ENCODE measurements around the gene SSR4. TPM values are rescaled to one million over a fixed set of nuclear protein-coding genes. Genes with fewer than 3 reads are reported as not detected.

The SSR4 gene
- total and polyA plus RNA-seq, 12 donors: 94.1 to 551 (median 147) TPM

- ATAC-seq (no peak), DNase-seq (no peak)
- Histone ChIP-seq H3K4me1 (no peaks in the 10 kb centered on the region), H3K27ac (no peak overlapping the region), H3K4me3 (no peak overlapping the region), H3K9me3 (no peaks in the 10 kb centered on the region), H3K36me3 (no peaks in the 10 kb centered on the region), H3K27me3 (peaks cover 0 to 43% (median 0%) of the 10 kb centered on the region in 7 donors)
- no peak for TF ChIP-seq CTCF (IDR thresholded peaks at IDR 0.05)
- WGBS, 2 donors: 81 to 82% methylated on average over 10 to 12 of the region's 12 CpGs
- intact Hi-C loops (cut with DNase I): no loop called here
These were observed 44.2 kb upstream of the SSR4 start for GRCh38 chrX:153750127-153750774.

- Histone ChIP-seq H3K4me1 (no peaks in the 10 kb centered on the region), H3K9me3 (peaks cover 0 to 10% (median 0%) of the 10 kb centered on the region in 11 donors), H3K27me3 (peaks cover 0 to 17% (median 0%) of the 10 kb centered on the region in 7 donors), H3K4me3 (no peak overlapping the region), H3K27ac (no peak overlapping the region), H3K36me3 (no peaks in the 10 kb centered on the region)
- DNase-seq (no peak), ATAC-seq (no peak)
- 77 to 87% methylated on average over 1 of the region's 1 CpG for WGBS, 2 donors
- intact Hi-C loops (cut with DNase I): no loop called here
- peak in 1 of 9 donors; percentile 25 for TF ChIP-seq CTCF (IDR thresholded peaks at IDR 0.05)
These were observed 39.3 kb upstream of the SSR4 start for GRCh38 chrX:153755136-153755535.

- DNase-seq (no peak), ATAC-seq (no peak)
- intact Hi-C loops (cut with DNase I): loop anchor here in 5 of 10 donors (5.0 to 10.0 kb wide), 3 partner anchors 185 to 193 kb away; no protein-coding TSS in a partner anchor
- H3K4me1 ChIP-seq: peaks cover 3 to 23% (median 15%) of the 10 kb centered on the region in 9 donors
- 79 to 81% methylated on average over 14 to 15 of the region's 15 CpGs for WGBS, 2 donors
- H3K9me3 ChIP-seq: no peaks in the 10 kb centered on the region
- peaks cover 0 to 11% (median 0%) of the 10 kb centered on the region in 7 donors for H3K27me3 ChIP-seq
- H3K27ac ChIP-seq: no peak overlapping the region
- no peak overlapping the region for H3K4me3 ChIP-seq
- no peaks in the 10 kb centered on the region for H3K36me3 ChIP-seq
- TF ChIP-seq CTCF (IDR thresholded peaks at IDR 0.05): no peak
These were observed 32.6 kb upstream of the SSR4 start for GRCh38 chrX:153761863-153762262.

GRCh38 chrX:153762626-153763173 is 31.8 kb upstream of the SSR4 start:
- 94 to 97% methylated on average over 14 of the region's 14 CpGs for WGBS, 2 donors
- no peak for TF ChIP-seq CTCF (IDR thresholded peaks at IDR 0.05)
- H3K4me1 ChIP-seq: peaks cover 3 to 23% (median 15%) of the 10 kb centered on the region in 9 donors
- H3K9me3 ChIP-seq: no peaks in the 10 kb centered on the region
- ATAC-seq (no peak), DNase-seq (peak in 1 of 2 donors; percentile 2)
- H3K27ac ChIP-seq: no peak overlapping the region
- intact Hi-C loops (cut with DNase I): loop anchor here in 5 of 10 donors (5.0 to 10.0 kb wide), 3 partner anchors 185 to 192 kb away; no protein-coding TSS in a partner anchor
- no peak overlapping the region for H3K4me3 ChIP-seq
- H3K36me3 ChIP-seq: no peaks in the 10 kb centered on the region
- H3K27me3 ChIP-seq: peaks cover 0 to 11% (median 0%) of the 10 kb centered on the region in 7 donors

Measured in heart right ventricle (tissue), 16 donors.